Adrenal gland (tissue), 5 donors: ENCODE results near the gene FDPS.

Experiments
- CTCF ChIP-seq, 6 experiments: fragments of 450-650 bp in 4 of 6; fragments of 200-600 bp in 2 of 6; sonication (generic) in 1 of 6; IDR thresholded peaks; 1 replicate in 5 of 6; 2 replicates in 1 of 6; pipeline versions ENCODE4 v1.5.1 to v1.8.0; 2016 to 2021; ENCODE audit warnings: antibody characterized with exemption in 6 of 6, mild to moderate bottlenecking in 2 of 6, moderate library complexity in 1 of 6
- POLR2A ChIP-seq, 2 donors: fragments of 450-650 bp; IDR thresholded peaks; one replicate each; pipeline ENCODE4 v1.6.1; 2017; ENCODE audit warnings: antibody characterized with exemption in 2 of 2, mild to moderate bottlenecking in 2 of 2, moderate library complexity in 1 of 2
- donor health status: DM: no; HTN: no; CAD: no.

- no peak for TF ChIP-seq CTCF (IDR thresholded peaks at IDR 0.05)
- no peak for TF ChIP-seq POLR2A (IDR thresholded peaks at IDR 0.05)
Observed at GRCh38 chr1:155318082-155318481, 9.4 kb downstream of the FDPS start.
